ENCODE results near the gene MRPL2.
A peak's percentile ranks its signal among the peaks of the same experiment; 100 is the strongest.

The MRPL2 gene
- 5.6 to 6.4 reads per million in 2 donors for total RNA-seq

GRCh38 chr6:43059168-43060033 is at the start of gene MRPL2, which contains the start of gene KLC4:
Gene MRPL2 (minus strand): TSS chr6:43059434. CDS start chr6:43059381, 53 bp downstream.
Gene KLC4 (plus strand): TSS chr6:43059631. CDS start chr6:43061336, 1,705 bp downstream.
- DNase-seq: peak; percentile 85

DNA sequence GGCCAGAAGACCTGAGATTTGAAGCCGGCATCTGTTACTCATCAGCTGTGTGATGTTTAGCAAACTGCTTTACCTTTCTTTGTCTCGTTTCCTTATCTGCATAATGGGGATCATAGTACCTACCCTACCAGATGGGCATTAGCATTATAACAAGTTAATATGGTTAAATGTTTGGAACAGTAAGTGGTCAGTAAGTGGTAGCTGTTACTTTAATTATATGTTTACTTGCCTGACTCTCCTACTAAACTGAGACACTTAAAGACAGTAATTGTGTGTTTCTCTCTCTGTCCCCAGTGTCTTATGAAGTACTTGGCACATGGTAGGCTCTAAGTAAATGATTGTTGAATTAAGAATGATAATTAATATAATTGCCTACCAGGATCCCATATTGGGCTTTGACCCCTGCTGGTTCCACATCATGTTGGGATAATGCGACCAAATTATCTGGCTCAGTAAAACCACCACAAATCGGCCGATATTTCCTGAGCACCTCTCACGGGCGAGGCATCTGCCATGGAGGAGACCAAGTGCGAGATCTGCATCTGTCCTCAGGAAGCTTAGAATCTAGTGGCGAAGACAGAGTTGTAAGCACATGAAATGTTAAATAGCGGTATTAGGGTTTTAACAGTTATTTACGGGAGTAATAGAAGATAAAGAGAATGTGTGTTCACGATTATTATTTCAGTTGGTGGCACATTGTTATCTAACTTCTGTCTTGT is 48.3 kb upstream of the MRPL2 start:
- no peak for DNase-seq

DNA sequence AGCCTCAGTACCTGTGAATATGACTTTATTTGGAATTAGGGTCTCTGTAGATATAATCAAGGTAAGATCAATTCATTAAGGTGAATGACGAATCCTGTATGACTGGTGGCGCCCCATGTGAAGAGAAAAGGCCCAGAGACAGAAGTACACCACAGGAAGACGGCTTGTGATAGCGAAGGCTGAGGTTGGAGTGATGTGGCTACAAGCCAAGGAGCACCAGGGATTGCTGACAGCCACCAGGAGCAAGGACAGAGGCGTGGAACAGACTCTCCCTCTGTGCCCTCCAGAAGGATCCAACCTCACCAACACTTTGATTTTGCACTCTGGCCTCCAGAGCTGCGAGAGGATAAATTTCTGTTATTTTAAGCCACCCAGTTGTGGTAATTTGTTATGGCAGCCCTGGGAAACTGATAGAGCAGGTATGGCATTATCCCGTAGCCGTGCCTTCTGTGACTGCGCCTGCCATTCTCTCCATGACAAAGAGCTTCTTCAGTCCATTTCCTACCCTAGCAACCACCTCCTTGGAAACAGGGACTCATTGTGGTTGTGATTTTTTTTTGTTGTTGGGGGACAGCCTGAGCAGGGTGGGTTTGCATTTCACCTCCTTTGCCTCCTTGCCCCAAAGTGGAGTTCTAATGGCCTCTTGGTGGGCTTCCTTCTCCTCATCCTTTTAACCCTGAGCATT is 46.4 kb upstream of the MRPL2 start:
- DNase-seq: no peak

DNA sequence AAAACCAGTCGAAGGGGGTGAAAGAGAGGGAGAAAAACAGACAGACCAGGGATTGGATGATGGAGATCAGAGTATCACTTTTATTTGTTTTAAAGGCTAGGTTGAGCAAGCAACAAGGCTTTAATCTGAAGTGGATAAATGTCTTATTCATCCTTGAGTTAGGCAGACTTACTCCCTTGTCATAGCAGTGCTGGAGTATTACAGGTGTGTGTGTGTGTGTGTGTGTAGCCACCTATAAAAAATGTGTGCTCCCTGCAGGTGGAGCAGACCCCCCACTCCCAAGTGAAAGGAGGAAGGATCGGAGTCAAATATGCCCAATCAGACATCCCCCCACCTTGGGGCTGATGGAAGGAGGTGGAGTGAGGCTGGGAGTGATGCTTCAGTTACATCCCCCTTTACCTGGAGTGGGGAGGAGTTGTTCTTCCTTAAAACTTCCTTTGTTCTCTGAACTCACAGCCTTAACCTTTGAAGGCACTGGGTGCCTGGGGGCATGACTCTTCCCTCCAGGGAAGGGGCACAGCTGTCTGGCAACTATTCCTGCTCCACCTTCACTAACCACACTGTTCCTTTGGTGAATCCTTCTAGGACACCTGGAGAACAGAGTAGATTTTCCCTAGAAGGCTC is 44.1 kb upstream of the MRPL2 start:
- DNase-seq: no peak

- no peak for DNase-seq
These were observed 42.3 kb upstream of the MRPL2 start for GRCh38 chr6:43101497-43101896.

- DNase-seq: no peak
These were observed 38.3 kb upstream of the MRPL2 start for GRCh38 chr6:43097502-43097901.

- DNase-seq: no peak
These were observed 37.9 kb upstream of the MRPL2 start for GRCh38 chr6:43097098-43097489.

DNA sequence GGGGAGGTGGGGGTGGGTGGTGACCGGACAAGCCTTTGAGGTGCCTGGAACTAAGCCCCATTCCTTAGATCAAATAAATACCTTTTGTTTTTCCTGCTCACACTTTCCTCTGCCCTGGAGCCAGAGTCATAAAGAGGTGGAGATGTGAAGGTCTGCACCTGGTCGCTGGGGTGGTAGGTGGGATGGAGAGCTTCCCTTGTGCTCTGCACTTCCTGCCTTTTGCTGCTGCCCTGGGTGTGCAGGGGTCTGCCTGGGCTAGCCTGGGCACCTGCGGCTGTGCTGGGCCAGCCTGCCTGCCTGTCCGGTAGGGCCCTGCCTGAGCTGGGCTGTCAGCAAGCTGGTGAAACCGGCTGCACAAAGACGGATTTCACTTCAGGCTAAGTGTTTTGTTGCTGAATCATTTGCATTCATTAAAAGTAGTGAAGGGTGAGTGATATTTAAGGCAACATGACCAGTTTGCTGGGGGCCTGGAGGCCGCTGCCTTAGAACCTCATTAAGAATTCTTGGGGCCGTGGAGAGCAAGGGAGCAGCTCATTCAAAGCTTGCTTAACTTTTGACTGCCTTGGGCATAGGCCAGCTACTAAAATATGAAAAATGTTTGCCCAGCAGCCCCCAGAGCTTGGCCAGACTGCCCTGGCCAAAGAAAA is 37.3 kb upstream of the MRPL2 start:
- no peak for DNase-seq

DNA sequence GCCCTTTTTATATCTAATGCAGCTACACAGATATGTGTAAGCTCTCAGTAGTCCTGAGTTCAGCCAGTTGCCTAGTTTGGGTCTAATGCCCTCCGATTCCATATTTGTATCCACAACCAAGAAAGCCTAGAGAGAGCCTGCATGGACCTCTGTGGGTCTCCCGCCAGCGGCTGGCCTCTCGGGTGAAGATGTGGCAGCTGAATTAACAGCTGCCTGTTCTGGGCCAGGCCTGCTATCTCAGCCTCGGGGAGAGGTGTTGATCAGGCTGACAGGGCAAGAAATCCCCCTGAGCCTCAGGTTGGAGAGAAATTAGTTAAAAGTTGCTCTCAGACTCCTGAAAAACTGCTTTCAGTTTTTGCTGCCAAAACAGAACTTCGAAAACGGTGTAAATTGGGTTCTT is 36.7 kb upstream of the MRPL2 start:
- no peak for DNase-seq

DNA sequence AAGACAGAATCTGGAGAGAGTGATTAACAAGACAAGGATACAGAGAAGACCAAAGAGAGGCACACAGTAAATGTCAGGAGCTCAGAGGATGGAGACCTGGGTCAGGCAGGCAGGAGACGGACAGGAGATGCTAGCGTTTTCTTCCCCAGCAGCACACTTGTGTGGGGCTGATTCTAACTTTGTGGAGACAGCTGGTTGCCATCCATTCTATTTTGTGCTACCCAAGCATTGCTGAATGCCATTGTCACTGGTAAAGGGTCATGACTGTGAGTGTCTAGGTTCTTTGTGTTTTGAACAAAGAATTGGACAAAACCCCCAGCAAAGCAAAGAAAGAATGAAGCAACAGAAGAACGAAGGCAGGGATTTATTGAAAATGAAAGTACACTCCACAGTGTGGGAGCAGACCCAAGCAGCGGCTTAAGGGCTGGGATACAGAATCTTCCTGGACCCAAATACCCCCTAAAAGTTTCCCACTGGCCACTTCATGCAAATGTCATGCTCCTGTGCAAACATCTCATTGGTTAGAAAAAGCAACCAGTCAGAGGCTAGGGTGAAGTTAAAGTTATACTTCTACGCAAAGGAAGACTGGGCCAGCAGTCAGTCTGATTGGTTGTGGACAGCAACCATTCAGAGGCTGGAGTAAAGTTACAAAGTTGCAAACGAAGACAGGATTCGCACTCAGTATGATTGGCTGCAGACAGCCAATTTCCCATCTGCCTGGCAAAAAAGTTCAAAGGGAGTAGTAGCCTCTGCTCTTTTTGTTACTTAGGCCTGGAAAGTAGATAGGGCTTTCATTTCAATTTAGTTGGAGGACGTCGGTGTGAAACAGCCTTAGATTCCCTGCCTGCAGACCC is 34.4 kb upstream of the MRPL2 start:
- no peak for DNase-seq

DNA sequence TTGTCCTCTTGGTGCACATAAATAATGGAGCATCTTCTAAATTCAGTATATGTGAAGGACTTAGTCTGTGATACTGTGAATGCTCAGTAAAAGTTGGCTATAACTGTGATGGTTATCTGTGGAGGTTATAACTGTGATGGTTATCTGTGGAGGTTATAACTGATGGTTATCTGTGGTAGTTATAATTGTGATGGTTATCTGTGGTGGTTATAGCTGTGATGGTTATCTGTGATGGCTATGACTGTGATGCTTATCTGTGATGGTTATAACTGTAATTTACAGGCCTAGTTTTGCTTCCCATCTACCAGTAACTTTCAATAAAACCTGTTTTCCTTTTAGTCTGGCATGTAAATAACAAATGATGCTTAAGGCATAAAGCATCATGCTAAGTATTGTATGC is 33.4 kb upstream of the MRPL2 start:
- DNase-seq: no peak

DNA sequence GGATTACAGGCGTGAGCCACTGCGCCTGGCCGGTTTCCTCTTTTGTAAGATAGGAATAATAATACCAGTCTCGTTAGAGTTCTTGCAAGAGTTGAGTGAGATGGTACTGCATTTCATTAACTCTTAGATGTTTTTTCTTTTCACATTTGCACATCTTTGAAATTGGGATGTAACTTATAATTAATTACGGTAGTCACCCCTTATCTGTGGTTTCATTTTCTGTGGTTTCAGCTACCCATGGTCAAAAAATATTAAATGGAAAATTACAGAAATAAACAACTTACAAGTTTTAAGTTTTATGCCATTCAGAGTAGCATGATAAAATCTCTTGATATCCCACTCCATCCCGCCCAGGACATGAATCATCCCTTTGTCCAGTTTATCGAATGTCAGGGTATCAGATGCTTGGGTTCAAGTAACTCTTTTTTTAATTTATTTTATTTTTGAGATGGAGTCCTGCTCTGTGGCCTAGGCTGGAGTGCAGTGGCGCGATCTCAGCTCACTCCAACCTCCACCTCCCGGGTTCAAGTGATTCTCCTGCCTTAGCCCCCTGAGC is 32.3 kb upstream of the MRPL2 start:
- DNase-seq: no peak

- DNase-seq: no peak
These were observed 31.8 kb upstream of the MRPL2 start for GRCh38 chr6:43091020-43091419.

GRCh38 chr6:43090559-43090956 is 31.3 kb upstream of the MRPL2 start:
- DNase-seq: no peak

DNA sequence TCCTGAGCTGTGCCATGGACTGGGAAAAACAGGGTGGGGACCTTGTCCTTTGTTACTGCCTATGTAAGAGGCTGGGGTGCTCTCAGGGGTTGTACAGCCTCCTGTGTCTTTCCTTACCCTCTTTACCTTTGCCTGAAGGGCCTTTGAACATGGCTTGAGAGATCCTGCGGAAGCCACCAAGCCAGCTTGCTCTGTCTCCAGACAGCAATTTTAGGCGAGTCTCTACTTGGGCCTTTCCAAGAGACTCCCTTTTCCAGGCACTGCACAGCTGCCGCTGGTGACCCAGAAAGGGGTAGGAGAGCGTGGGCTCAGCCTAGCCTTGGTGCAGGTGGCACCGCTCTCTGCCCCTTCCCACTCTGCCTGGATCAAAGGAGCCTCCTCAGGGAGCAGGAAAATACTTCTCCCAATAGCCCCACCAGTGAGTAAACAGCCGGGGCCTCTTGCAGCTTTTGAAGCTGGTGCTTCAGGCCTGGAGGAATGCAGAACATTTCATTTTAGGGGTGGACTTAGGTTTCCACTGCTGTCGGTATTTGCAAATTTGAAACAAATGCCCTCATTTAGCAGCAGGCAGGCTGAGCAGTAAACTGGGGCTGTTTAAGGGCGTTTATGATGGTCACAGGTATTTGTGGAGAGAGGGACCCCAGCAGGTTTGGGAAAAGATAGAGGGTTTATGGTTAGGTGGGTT is 30.8 kb upstream of the MRPL2 start:
- no peak for DNase-seq

- no peak for DNase-seq
These were observed 30.2 kb upstream of the MRPL2 start for GRCh38 chr6:43089467-43089866.

DNA sequence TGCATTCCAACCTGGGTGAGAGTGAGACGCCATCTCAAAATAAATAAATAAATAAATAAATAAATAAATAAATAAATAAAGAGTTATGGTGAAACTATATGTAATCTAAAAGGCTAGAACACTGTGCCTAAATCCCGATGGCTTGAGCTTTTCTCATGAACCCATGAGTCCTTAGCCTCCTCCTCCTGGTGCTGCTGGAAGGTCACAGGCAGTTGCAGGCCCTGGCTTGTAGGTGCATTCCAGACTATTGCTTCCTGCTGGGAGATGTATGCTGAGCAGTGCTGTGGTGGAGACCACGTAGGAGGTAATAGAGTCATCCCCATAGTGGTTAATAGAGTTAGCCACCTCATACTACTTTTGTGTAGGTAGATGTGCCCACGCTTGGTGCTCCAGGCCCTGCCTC is 29.4 kb upstream of the MRPL2 start:
- no peak for DNase-seq

- no peak for DNase-seq
These were observed 26.9 kb upstream of the MRPL2 start for GRCh38 chr6:43086022-43086658.

DNA sequence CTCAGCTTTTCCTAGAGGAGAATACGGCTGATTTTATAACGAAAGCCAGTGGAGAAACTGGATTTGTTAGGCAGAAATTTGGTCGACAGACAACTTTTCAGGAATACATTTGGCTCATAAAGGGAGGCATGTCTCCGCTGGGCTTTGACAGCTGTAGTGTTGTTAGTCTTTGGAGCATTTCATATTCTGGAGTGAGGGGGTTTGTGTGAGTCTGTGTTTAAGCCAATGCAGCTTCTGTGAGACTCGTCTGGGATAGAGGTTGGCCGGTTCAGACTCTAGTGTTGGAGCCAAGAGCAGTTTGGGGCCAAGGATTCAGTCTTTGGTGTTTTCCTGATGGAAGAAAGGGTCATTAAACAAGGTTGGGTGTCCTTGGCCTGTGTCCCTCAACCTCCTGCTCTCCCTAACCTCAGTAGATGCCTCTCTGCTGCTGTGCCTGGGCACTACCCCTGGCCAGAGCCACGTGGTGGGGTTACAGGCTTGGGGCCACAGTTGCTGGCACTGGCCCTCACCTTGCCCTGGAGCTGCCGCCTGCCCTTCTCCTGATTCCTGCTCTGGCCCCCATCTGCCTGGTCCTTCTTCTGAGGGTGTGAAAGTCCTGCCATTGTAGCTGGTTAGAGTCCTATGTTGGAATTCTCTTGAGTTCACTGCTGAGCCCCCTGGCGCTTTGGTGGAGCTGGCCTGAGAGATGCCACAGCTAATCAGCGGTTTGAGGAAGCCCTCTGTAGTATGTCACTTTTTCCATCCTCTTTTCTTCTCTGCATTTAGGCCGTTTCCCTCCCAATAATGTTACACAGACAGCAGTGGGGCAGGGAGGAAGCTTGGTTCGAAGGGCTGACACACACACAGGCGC is 23.8 kb upstream of the MRPL2 start:
- DNase-seq: no peak

Measured in activated gamma-delta T cell (primary cell).